SU-DHL-6 (cell line): ENCODE data around the gene CROCC.

Source experiments
- EZH2phosphoT487 ChIP-seq: fragments of 200-600 bp; sonication (generic), shearing (Covaris generic); conservative IDR thresholded peaks from 2 replicates; pipeline ENCODE4 v1.6.1; 2018; ENCODE audit warnings: mild to moderate bottlenecking, antibody characterized with exemption, low read length, moderate library complexity, mixed read lengths
- TF ChIP-seq, protein P1 (sequence below): fragments of 200-600 bp; sonication (generic); IDR thresholded peaks from one replicate; pipeline ENCODE4 v1.5.1; 2017; ENCODE audit warnings: antibody characterized with exemption, mild to moderate bottlenecking, low read length, moderate library complexity; ENCODE audit not compliant: insufficient read depth, poor library complexity, severe bottlenecking

DNA sequence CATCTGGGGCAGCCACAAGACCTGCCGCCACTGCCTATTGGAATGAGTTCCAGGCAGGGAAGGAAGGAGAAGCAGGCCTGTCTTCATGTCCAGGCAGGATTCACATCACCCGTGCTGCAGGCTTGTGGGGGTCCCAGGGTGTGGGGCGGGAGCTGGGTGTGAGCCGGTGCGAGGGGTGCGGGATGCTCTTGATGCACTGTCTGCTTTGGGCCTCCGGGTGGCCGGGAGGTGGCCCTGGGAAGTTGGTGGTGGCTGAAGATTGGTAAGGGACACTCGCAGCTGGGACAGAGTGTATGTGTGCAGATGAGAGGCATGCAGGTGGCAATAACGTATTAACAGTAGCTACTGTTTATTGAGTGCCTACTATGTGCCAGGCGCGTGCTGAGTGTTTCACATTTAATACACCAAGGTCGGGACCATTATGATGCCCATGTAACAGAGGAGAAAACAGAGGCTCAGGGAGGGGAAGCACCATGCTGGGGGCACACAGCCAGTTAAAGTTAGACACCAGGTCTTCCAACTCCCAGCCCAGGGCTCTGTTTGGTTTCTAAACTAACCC, 3.3 kb downstream of the CROCC start:
- TF ChIP-seq, protein P1, sequence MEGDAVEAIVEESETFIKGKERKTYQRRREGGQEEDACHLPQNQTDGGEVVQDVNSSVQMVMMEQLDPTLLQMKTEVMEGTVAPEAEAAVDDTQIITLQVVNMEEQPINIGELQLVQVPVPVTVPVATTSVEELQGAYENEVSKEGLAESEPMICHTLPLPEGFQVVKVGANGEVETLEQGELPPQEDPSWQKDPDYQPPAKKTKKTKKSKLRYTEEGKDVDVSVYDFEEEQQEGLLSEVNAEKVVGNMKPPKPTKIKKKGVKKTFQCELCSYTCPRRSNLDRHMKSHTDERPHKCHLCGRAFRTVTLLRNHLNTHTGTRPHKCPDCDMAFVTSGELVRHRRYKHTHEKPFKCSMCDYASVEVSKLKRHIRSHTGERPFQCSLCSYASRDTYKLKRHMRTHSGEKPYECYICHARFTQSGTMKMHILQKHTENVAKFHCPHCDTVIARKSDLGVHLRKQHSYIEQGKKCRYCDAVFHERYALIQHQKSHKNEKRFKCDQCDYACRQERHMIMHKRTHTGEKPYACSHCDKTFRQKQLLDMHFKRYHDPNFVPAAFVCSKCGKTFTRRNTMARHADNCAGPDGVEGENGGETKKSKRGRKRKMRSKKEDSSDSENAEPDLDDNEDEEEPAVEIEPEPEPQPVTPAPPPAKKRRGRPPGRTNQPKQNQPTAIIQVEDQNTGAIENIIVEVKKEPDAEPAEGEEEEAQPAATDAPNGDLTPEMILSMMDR: no peak
- no peak for TF ChIP-seq EZH2phosphoT487
